GM18867 (cell line): Measurements from ENCODE around the gene CCN2.

ENCODE experiments used
- ATAC-seq: cut with Tn5 transposase; IDR thresholded peaks from one replicate; pipeline ENCODE4 v1.9.1; 2021; ENCODE audit warnings: mild to moderate bottlenecking, moderate library complexity; ENCODE audit not compliant: unreplicated experiment

CCN2 gene, protein sequence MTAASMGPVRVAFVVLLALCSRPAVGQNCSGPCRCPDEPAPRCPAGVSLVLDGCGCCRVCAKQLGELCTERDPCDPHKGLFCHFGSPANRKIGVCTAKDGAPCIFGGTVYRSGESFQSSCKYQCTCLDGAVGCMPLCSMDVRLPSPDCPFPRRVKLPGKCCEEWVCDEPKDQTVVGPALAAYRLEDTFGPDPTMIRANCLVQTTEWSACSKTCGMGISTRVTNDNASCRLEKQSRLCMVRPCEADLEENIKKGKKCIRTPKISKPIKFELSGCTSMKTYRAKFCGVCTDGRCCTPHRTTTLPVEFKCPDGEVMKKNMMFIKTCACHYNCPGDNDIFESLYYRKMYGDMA

DNA sequence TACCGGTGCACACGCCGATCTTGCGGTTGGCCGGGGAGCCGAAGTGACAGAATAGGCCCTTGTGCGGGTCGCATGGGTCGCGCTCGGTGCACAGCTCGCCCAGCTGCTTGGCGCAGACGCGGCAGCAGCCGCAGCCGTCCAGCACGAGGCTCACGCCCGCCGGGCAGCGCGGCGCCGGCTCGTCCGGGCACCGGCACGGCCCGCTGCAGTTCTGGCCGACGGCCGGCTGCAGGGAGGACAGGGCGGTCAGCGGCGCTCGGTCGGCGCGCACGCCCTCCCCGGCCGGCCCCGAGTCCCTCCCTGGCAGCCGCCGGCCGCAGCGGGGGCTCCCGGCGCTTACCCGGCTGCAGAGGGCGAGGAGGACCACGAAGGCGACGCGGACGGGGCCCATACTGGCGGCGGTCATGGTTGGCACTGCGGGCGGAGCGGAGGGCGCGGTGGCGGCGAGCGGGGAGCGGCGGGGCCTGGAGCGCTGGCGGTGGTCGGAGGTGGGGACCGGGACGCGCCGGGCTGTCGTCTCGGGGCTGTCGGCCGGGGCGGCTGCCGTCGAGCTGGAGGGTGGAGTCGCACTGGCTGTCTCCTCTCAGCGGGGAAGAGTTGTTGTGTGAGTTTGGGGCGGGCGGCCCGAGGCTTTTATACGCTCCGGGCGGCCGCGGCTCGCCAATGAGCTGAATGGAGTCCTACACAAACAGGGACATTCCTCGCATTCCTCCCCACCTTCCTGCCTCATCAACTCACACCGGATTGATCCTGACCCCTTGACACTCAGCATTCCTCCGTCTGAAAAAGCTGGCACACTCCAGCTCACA lies at the start of gene CCN2:
Gene CCN2 (minus strand): TSS at position 606 of the 809 bp plus-strand sequence. CDS start 200 bp downstream, at position 406.
- ATAC-seq = no peak

DNA sequence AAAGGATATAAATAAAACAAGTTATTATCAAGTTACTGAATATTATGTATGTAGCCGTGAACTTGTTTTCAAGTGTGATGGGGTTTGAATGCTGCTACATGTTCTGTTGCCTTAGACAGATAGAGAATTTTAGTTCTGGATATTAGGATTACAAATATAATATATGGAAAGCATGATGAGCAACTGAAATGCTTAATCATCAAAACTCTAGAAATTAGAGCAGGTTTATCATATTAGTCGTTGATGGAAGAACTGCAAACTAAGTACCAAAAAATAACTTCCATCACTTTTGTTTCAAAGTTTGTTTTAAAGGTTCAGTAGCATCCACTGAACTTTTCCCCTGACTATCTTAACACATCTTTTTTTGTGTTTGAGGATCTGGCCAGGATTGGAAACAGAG lies 49.1 kb upstream of the CCN2 start:
- no peak for ATAC-seq

DNA sequence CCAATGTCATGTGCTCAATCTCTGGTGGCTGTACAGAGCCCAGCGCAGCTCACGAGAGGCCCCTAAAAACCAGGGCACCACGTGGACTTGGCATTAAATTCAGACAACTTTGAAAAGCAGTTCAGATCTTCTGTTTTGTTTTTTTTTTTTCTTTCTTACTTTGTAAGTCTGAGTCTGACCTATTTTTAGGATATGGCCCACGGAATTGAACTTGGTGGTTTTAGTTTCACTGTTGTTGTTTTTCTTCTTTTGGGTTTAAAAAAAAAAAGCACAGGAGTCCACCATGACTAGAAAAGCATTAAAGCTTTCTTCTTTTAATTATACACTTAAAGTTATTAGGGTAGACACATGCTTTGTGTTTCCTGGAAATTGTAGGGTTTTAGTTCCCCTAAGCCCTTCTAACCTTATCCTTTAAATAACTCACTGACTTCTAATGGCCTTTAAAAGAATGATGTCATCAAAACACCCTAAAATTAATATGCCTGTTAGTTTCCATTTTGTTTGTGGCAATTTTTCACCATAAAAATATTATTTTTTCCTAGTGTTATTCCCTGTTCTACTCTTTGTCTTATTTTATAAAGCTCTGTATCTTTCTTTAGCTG lies 48.5 kb upstream of the CCN2 start:
- ATAC-seq = no peak

DNA sequence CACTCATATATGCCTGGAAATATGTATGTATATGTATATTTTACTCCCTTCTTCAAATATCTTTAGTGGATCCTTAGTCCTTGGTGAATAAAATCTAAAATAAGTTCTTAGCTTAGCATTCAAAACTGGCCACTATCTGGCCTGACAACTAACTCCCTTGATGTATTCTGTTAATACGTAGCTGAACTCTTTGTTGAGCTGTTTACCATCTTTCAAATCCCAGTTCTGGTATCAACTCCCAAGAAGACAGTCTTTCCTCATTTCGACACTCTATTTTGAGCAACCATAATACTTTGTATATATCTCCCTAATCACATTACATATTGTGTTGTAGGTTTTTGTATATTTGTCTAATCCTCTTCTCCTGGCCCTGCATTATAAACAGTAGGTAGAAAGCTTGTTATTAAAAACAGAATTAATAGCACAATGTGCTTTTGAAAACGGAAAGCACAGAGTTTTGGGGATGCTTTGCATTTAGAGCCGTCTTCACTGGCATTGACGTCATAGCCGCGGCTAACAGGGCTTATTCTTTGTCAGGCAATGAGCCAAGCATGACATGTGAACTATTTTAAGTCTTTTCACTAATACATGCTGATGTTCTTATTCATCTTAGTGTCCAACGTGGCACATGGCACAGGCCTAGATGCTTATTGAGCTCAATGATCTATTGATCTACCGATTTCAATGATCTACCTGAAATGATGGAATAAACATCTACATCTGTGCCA lies 47.2 kb upstream of the CCN2 start:
- ATAC-seq = no peak

DNA sequence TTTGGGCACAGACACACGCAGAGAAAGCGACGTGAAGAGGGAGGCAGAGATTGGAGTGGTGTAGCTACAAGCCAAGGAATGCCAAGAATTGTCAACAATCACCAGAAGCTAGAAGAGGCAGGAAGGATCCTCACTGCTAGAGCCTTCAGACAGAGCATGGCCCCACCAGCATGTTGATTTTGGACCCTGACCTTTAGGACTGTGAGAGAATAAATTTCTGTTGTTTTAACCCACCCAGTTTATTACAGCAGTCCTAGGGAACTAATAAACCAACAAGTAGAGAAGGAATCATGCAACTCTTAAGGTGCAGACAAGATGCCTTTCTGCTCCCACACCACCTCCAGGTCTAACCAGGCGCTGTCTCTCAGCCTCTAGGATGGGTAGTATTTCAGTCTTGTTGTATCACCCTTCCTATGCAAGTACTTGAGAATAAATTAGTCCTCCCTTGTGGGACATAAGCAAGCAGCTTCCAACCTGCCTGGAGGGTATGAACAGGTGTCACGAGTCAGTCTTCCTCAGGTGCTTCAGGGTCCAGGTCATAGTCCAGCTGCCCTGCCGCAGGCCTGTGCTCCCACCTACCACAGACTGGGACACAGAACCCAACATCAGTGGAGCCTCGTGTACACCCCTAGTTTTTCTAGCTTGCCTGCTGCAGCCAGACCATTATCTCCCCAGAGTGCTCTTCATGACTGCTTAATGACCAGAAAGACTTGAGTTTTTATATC lies 46.4 kb upstream of the CCN2 start:
- no peak for ATAC-seq

DNA sequence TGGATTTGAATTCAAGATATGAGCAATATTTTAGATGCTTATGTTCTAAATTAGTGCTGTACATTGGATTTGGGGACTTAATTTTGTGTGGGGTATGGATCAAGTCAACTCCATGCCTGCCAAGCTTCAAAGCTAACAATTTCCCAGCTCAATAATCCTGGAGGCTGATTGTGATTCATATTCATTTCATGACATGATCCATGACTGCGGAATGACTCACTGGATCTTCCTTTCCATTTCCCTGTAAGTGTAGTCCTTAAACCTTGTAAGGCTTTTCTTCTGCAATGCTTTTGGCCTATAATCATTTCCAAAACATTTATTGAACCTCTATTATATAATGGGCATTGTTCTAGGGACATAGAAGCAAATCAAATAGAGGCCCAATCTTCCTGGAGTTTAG lies 44.7 kb upstream of the CCN2 start:
- no peak for ATAC-seq

DNA sequence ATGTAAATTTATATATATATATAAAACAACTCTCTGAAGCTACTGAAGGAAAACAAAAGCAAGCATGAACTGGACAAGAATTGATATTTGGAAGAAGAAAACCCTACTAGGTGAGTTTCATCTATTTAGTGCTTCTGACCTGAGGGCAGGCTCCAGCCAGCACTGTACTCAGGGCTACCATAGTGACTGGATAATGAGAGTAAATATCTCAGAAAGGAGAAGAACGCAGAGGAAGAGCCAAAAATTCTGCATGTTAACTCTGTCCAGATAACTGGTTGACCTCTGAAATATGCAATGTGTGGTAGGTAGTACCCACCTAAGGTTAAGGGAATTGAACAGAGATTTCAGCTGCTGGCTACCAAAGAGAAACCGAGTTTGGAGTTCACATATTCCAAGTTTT lies 41.4 kb upstream of the CCN2 start:
- ATAC-seq = no peak

DNA sequence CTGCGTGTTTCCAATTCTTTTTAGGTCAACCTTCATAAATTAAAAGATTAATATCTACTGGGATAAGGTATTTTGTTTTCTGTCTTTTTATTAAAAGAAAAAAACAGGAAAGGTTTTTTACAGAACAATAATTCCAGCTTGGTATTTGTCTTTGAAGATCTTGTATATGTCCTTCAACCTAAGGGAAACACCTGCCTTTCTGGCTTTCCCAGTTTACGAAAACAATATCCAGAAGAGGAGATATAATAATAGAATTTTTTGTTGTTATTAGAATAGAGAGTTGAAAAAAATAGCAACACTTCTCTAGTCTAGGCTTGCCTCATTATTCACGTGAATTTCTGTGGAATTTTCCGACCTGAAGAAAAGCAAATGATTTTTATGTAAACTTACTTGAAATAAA lies 37.9 kb upstream of the CCN2 start:
- no peak for ATAC-seq

DNA sequence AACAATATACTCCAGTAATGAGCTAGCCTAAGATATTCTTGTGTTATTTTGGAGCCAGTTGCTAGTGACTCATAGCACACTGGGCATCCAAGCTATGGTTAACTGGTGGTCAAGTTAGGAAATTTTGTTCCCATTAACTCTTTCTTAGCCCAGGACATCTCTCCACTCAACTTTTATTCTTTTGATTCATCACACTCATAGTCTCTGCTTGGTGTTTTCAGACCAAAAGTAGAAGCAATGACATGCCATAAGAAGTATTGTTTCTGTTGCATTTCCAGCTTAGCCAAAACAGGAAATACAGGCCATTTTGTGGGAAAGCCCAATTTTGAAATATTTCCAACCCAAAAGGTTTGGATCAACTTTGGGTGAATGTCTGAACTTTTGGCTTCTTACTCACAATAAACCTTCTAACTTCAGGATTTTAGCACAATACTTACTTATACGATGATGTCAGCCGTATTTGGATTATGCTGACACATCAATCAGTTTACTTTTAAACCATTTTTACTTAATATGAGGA lies 31.6 kb upstream of the CCN2 start:
- no peak for ATAC-seq

DNA sequence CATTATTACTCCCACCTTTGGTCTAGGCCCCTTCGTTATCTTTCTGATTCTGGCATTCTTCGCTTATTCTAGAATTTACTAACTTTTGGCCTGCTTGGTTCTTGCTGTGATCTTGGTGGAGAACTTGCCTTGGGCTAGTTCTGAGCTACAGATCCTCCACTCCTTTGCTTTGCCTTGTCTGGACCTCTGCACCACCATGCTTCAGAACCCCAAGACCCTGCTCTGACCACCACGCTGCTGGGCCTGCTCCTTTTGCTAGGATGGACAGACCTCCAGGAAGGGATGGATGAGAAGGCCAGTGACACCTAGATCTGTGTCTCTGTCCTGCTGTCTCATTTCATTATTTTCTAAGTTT lies 30.4 kb upstream of the CCN2 start:
- no peak for ATAC-seq

DNA sequence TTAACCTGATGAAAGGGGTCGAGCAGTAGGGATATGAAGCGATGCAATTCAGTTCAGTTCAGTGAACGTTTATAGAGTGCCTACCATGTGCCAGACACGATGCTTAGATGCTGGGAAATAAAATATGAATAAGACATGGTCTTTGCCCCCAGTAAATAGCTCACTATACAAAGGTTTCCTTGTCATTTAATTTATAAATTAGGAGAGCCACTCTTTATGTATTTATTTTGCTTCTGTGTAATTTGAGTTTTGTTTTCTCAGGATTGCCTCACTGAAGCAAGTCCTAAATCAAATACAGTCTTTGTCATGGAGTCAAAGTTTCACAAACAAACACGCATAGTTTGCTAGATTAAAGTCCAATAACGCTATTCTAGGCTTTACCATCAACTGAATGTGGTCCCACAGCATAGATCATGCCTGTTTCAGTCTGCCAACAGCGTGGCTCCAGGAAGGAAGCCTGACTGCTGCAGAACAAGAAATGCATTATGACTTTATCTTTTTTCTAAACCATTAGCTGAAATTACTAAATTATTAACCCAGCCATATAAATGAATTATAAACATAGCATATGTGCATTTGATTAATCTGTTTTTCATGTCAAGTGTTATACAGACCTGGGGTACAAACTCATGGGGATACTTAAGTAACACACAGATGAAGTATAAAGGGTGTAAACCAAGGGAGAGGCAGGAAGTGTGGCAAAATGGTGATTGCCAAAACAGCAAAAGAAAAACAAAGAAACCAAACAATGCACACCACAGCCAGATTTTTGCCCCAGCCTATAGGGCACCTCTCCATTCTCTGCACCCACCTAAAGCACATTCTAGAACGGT lies 29.8 kb upstream of the CCN2 start:
- ATAC-seq = no peak

DNA sequence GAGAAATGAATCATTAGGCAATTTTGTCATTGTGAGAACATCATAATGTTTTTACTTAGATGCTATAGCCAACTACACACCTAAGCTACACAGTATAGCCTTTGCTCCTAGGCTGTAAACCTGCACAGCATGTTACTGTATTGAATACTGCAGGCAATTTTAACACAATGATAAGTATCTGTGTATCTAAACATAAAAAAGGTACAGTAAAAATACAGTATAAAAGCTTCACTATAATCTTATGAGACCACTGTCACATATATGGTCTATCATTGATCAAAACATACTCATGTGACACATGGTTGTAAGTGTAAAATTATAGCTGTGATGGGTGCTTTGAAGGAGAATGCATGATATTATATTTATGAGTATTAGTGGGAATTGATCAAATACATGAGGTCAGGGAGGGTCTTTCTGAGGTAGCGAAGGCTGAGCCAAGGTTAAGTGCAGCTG lies 29.2 kb upstream of the CCN2 start:
- ATAC-seq = no peak

DNA sequence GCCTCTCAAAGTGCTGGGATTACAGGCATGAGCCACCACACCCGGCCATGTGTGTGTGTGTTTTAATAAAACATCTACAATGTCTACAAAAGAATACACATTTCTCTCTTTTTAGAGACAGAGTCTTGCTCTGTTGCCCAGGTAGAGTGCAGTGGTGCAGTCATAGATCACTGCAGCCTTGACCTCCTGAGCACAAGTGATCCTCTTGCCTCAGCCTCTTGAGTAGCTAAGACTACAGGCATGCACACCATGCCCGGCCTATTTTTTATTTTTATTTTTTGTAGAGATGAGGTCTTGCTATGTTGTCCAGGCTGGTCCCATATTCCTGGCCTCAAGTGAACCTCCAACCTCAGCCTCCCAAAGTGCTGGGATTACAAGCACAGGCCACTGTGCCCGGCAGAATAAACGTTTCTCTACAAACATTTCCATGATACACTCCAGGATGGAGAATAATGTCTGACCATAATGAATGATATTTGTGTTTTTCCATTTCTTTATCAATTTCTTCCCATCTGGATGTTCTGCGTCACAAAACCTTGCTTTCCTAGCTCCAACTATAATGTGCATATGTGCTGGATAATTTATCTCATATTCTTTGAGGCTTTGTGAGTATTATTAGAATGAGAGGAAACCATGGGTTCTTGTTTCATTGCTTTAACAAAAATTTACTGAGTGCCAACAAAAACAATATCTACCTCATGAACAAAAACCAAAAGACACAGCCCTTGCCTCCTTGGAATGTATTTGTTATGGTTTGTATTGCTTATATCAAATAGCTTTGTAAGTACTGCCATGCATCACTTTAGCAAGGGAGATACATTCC lies 28.6 kb upstream of the CCN2 start:
- no peak for ATAC-seq

DNA sequence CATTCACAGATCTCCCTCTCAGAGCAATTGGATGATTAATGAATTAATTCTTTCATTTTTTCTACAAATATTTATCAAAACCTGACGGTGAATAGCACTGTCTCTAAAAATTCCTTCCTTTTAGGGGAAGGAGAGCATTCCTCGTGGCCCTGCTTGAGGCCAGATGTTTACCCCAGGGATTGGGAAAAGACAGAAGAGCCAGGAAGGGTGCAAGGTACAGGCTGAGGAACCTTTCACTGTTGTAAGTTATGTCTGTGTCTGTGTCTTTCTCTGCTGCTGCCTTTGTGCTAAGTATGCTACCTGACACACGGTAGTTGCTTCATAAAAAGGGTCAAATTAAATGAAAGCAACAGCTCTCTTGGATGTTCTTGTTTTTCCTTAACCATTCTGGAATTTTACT lies 27.4 kb upstream of the CCN2 start:
- no peak for ATAC-seq

DNA sequence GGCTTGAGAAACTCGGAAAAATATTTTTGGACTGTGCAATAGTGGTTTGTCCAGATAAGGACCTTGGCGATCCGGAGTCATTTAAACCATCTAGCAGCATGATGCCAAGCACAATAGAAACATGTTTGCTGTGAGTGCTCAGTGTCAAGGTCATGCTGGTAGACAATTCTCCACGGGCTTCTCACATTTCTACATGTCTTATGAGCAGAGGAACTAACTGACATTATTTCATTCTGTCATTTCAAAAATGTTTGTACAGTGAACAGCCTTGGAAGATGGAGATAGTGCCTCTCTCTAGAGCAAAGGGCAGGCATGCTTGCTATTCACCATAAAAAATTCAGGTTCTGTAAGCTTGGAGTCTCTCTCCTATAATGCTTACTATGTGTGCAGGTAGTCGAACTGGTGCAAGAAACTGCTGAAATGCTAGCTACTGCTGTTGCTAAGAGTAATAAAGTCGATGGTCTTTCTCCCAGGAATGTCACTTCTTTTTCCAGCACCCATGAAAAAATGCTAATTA lies 25.4 kb upstream of the CCN2 start:
- no peak for ATAC-seq

DNA sequence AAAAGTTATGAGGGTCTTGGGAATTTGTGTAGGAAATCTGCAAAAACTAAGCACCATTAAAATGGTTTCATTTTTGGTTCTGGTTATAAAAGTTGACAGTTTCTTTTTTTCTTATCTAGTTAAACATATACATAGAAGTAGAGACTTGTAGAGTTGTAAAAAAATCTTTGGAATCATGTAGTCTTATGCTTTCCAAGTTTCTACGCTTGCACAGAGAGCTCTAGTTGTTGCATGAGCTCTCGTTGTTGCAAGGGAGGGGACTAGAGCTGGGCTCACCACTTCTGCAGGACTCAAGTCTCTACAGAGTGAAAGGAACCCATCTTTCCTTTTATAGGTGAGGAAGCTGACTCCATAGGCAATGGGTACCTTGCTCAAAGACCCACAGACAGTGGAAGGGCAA lies 21.6 kb upstream of the CCN2 start:
- no peak for ATAC-seq

DNA sequence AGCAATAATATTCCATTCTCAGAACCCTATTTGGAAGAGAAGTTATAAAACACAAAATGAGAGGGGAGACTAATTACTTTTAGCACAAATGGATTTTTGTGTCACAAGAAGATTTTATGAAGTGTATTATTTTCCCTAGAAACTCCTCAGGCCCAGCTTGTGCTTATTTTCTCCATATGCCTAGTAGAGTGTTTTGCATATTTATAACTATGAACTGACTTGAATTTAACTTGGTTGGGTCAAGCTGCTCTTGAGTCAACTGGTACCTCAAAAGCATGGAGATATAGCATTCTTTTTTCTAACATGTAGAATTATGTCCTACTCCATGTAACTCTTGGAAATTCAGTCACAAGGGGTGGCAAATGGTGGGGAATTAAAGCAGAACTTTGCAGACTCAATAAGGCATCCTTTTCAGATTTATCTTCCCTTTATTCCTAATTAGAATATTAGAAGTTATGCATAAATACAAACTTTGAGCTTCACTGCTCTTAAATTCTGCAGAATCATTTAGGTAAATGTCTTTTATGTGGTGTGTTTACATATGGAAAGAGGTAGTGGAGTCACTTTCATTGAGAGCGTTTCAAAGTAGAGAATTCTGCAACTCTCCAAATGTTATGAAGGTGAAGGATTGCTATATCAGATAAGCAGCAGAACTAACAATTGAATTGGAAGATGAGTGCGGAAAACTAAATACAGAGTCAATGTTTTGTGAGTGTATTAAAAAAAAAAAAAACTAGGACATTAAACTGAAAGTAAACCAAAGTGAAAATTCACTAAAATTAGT lies 19.1 kb upstream of the CCN2 start:
- no peak for ATAC-seq

DNA sequence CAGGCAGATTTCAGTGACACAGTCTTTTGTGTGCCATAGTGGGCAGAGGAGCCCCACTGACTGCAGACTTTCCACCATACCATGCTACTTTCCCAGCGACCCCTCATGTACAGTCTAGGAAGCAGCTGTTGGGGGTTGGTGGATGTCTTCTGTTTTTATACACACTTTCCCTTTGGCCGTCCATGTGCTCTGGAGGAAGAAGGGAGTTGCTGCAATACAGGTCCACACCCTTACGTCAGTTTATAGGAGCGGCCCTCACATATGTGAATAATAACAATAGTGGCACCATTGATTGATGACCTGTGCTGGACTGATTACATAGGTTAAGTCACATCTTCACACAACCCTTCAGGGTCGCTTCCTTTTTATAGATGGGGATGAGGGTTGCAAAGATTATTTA lies 17.5 kb upstream of the CCN2 start:
- no peak for ATAC-seq
